Type B pancreatic cell (in vitro differentiated cells): Measurements from ENCODE around the gene DMRTA2. TPM values are rescaled to one million over a fixed set of nuclear protein-coding genes. Genes with fewer than 3 reads are reported as not detected.
A peak's percentile ranks its signal among the peaks of the same experiment; 100 is the strongest.

ENCODE experiments used
- DNase-seq: peaks from one replicate; pipeline ENCODE4 v3.0.0; 2021; ENCODE audit warnings: mixed read lengths; ENCODE audit not compliant: unreplicated experiment; ENCODE audit errors: extremely low spot score
- H3K27ac Mint-ChIP-seq: 2 replicates; pipeline ENCODE4 v1.8.0; 2021; ENCODE audit warnings: mild to moderate bottlenecking, mixed read lengths
- H3K27me3 Mint-ChIP-seq: 2 replicates; pipeline ENCODE4 v1.8.0; 2021; ENCODE audit warnings: mixed read lengths
- H3K36me3 Mint-ChIP-seq: 2 replicates; pipeline ENCODE4 v1.8.0; 2021; ENCODE audit warnings: mixed read lengths
- H3K4me1 Mint-ChIP-seq: one replicate; pipeline ENCODE4 v1.8.0; 2021; ENCODE audit warnings: mixed read lengths; ENCODE audit not compliant: unreplicated experiment
- H3K4me3 Mint-ChIP-seq: 2 replicates; pipeline ENCODE4 v1.8.0; 2021; ENCODE audit warnings: mild to moderate bottlenecking, mixed read lengths
- H3K9me3 Mint-ChIP-seq: 2 replicates; pipeline ENCODE4 v1.8.0; 2021; ENCODE audit warnings: mixed read lengths
- CTCF ChIP-seq: fragments of 200-600 bp; sonication (generic); conservative IDR thresholded peaks from 2 replicates; pipeline ENCODE4 v1.5.0; 2021; ENCODE audit warnings: antibody characterized with exemption, mild to moderate bottlenecking
- total RNA-seq: library from RNA; stranded (reverse); gene quantifications from 2 replicates; pipeline ENCODE4 v1.2.1, GENCODE V29; 2021; ENCODE audit warnings: low replicate concordance

Gene DMRTA2
- total RNA-seq, 1 donor from 2014 or later, result 0.48 TPM

GRCh38 chr1:50438945-50439344 lies 15.7 kb upstream of the DMRTA2 start:
- H3K4me3 Mint-ChIP-seq, result no peak overlapping the region
- H3K27me3 Mint-ChIP-seq, result peaks cover 9% of the 10 kb centered on the region
- H3K36me3 Mint-ChIP-seq, result peaks cover 8% of the 10 kb centered on the region
- TF ChIP-seq CTCF, result no peak
- no peak overlapping the region for H3K27ac Mint-ChIP-seq
- H3K4me1 Mint-ChIP-seq, result no peaks in the 10 kb centered on the region
- H3K9me3 Mint-ChIP-seq, result no peaks in the 10 kb centered on the region
- DNase-seq, result no peak

- Mint-ChIP-seq H3K9me3 (no peaks in the 10 kb centered on the region), H3K4me1 (no peaks in the 10 kb centered on the region), H3K27ac (no peak overlapping the region), H3K36me3 (peaks cover 8% of the 10 kb centered on the region), H3K27me3 (peaks cover 34% of the 10 kb centered on the region), H3K4me3 (no peak overlapping the region)
- no peak for DNase-seq
- no peak for TF ChIP-seq CTCF
Measured at GRCh38 chr1:50436489-50436888, 13.2 kb upstream of the DMRTA2 start.

- peaks cover 96% of the 10 kb centered on the region for H3K27me3 Mint-ChIP-seq
- H3K9me3 Mint-ChIP-seq, result no peaks in the 10 kb centered on the region
- H3K36me3 Mint-ChIP-seq, result no peaks in the 10 kb centered on the region
- peaks cover 7% of the 10 kb centered on the region for H3K4me1 Mint-ChIP-seq
- TF ChIP-seq CTCF, result no peak
- no peak overlapping the region for H3K27ac Mint-ChIP-seq
- H3K4me3 Mint-ChIP-seq, result peak overlapping the region; percentile 54
- no peak for DNase-seq
Measured at GRCh38 chr1:50430010-50430405, 6.8 kb upstream of the DMRTA2 start.

- DNase-seq, result peak; percentile 64
- Mint-ChIP-seq H3K36me3 (no peaks in the 10 kb centered on the region), H3K27me3 (peaks cover 100% of the 10 kb centered on the region), H3K4me1 (peaks cover 22% of the 10 kb centered on the region), H3K27ac (no peak overlapping the region), H3K4me3 (peak overlapping the region; percentile 73), H3K9me3 (no peaks in the 10 kb centered on the region)
- TF ChIP-seq CTCF, result no peak
Measured at GRCh38 chr1:50427818-50428779, 4.9 kb upstream of the DMRTA2 start.

GRCh38 chr1:50427086-50427817 lies 4.0 kb upstream of the DMRTA2 start:
- DNase-seq, result no peak
- peaks cover 24% of the 10 kb centered on the region for H3K4me1 Mint-ChIP-seq
- TF ChIP-seq CTCF, result no peak
- H3K27ac Mint-ChIP-seq, result no peak overlapping the region
- no peaks in the 10 kb centered on the region for H3K36me3 Mint-ChIP-seq
- no peaks in the 10 kb centered on the region for H3K9me3 Mint-ChIP-seq
- H3K4me3 Mint-ChIP-seq, result peak overlapping the region; percentile 73
- H3K27me3 Mint-ChIP-seq, result peaks cover 100% of the 10 kb centered on the region
